HepG2 (cell line): ENCODE measurements around the gene FMNL2.

Experiments
- CEBPB ChIP-seq: IDR thresholded peaks from 2 replicates; pipeline ENCODE4 v1.6.1; 2011; ENCODE audit warnings: low read depth, low read length, improper control_type of control experiment, borderline replicate concordance
- CTCF ChIP-seq: sonication (generic); formaldehyde crosslinking; IDR thresholded peaks from 2 replicates; pipeline ENCODE4 v1.5.0; 2020; ENCODE audit warnings: mild to moderate bottlenecking, missing genetic modification reagents, moderate library complexity
- ELF4 ChIP-seq: sonication (generic); formaldehyde crosslinking; IDR thresholded peaks from 2 replicates; pipeline ENCODE4 v1.5.0; 2020; ENCODE audit warnings: missing genetic modification reagents, mild to moderate bottlenecking, moderate library complexity, borderline replicate concordance
- JUN ChIP-seq: sonication (generic); formaldehyde crosslinking; IDR thresholded peaks from 2 replicates; pipeline ENCODE4 v1.4.0; 2020; ENCODE audit warnings: mild to moderate bottlenecking, missing genetic modification reagents
- MXI1 ChIP-seq: IDR thresholded peaks from 3 replicates; pipeline ENCODE4 v1.6.1; 2012; ENCODE audit warnings: low read depth, low read length, inconsistent platforms, borderline replicate concordance
- NFYB ChIP-seq: sonication (generic); formaldehyde crosslinking; IDR thresholded peaks from 2 replicates; pipeline ENCODE4 v1.4.0; 2020; ENCODE audit warnings: missing genetic modification reagents
- TP53 ChIP-seq: sonication (generic); formaldehyde crosslinking; conservative IDR thresholded peaks from 2 replicates; pipeline ENCODE4 v1.4.0; 2020; ENCODE audit warnings: missing genetic modification reagents
- USF2 ChIP-seq, 2 experiments: sonication (generic) in 1 of 2; formaldehyde crosslinking in 1 of 2; IDR thresholded peaks; 2 replicates each; pipeline versions ENCODE4 v1.5.1 to v1.6.1; 2011 to 2020; ENCODE audit warnings: borderline replicate concordance in 1 of 2, low read depth in 1 of 2, low read length in 1 of 2, mild to moderate bottlenecking in 1 of 2, missing genetic modification reagents in 1 of 2, moderate library complexity in 1 of 2
- ZMYM3 ChIP-seq: sonication (generic); formaldehyde crosslinking; IDR thresholded peaks from 2 replicates; pipeline ENCODE4 v1.5.1; 2020; ENCODE audit warnings: mild to moderate bottlenecking, missing genetic modification reagents
- ZNF282 ChIP-seq: fragments of 450-650 bp; IDR thresholded peaks from 2 replicates; pipeline ENCODE4 v1.6.1; 2018; ENCODE audit not compliant: partially characterized antibody
- ZNF337 ChIP-seq: sonication (generic); formaldehyde crosslinking; IDR thresholded peaks from 2 replicates; pipeline ENCODE4 v1.5.1; 2020; ENCODE audit warnings: missing genetic modification reagents, low read depth, mild to moderate bottlenecking, borderline replicate concordance
- ZSCAN29 ChIP-seq: sonication (generic); formaldehyde crosslinking; conservative IDR thresholded peaks from 2 replicates; pipeline ENCODE4 v1.4.0; 2020; ENCODE audit warnings: mild to moderate bottlenecking, missing genetic modification reagents

DNA sequence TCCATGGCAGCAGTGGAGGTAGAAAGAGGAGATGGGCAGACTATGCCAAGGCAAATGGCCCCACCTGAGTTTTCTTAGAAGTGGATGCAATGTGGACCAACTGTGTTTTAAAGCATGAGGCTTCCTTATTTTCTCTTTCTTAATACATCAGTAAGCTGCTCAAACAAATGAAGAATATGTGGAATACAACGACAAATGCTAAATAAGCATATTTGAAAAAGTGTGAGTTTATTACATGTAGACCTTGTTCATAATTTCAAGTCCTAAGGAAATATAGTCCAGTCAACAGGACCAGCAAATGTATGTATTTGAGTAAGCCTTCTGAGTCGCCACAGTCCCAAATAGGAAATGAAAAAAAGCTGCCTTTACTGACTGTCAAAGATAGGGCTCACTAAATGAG is 204.4 kb downstream of the FMNL2 start:
- TF ChIP-seq ELF4 (CRISPR knock-in tag) (no peak), JUN (no peak), ZSCAN29 (CRISPR knock-in tag) (no peak), USF2 (IDR thresholded peaks at IDR 0.05; ENCODE audit: low read depth, low read length) (no peak), USF2 (CRISPR knock-in tag; IDR thresholded peaks at IDR 0.05; ENCODE audit: borderline replicate concordance) (no peak), NFYB (CRISPR knock-in tag) (no peak), TP53 (CRISPR knock-in tag) (no peak), ZNF337 (CRISPR knock-in tag) (no peak), CEBPB (no peak), ZNF282 (no peak), CTCF (CRISPR knock-in tag) (no peak), MXI1 (no peak), ZMYM3 (CRISPR knock-in tag) (no peak)
